Epidermal melanocyte (primary cell): Measurements from ENCODE around the gene TMEM41B.

ENCODE experiments used
- DNase-seq: peaks from one replicate; pipeline ENCODE4 v3.0.0; 2011; ENCODE audit warnings: low spot score; ENCODE audit not compliant: insufficient read length

TMEM41B gene

DNA sequence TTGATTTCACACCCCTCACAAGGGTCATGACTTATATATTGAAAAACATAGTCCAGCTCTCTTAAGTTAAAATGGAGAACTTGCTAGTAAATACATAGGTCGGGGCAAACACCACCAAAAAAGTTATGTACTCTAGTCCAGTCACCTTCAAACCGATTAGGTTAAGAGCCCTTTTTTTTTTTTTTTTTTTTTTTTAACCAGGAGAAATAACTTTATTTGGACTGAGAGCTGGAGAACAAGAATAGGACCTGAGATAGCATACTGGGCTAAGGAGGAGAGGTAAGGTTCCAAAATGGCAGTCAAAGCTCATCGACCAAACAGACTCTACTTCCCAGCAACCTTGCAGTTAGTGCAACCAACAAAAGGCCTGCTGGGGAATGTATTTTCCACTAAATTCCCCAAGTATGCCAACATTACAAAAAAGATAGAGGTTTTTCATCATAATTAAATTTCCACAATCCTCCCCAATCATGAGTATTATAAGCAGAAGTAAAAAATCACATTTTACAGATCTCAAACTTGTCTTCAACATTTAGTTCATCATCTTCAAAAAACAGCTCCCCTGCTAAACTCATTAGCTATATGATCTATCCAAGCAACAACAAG lies 3.8 kb downstream of the TMEM41B start:
- DNase-seq, result no peak

DNA sequence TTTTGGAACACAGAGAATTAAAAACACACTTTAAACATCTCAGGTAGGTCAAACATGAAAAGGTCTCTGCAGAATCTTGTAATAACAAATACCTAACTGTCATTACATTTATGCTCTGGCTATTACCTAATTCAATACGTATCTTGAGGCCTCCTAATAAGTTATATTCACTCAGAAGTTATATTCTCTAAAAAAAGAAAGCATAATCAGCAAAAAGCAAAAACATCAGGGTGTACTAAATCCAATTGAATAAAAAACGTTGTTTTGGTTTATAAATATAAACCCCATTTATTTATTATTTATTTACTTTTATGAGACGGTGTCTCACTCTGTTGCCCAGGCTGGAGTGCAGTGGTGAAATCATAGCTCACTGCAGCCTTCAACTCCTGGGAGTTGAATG lies 10.2 kb downstream of the TMEM41B start:
- no peak for DNase-seq

DNA sequence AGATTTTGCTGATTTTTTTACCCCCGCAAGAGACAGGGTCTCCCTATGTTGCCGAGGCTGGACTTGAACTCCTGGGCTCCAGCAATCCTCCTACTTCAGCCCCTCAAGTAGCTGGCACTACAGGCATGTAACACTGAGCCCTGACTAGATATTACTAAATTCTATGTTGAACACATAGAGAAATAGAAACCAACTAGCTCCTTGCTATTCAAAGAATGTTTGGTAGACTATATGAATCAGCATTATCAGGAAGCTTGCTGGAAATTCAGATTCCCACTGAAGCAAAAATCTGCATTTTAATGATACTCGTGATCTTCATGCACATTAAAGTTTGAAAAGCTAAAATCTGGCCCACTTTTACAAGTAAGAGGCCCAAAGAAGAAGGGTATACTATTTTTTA lies 11.9 kb downstream of the TMEM41B start:
- no peak for DNase-seq

DNA sequence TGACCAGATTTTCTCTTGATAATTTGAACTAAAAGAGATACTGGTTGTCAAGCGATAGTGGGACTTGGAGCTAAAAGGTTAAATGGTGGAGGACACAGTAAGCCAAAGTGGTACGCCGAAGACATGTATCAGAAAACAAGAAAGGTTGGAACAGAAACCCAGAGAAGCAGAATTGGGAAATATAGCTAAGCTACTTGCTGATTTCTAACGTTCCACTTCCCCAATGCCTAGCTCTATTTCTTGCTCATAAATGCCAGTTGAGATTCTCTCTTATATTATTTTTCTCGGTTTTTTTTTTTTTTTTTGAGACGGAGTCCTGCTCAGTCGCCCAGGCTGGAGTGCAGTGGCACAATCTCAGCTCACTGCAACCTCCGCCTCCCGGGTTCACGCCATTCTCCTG lies 12.7 kb downstream of the TMEM41B start:
- no peak for DNase-seq

- DNase-seq, result no peak
Measured at GRCh38 chr11:9293646-9294045, 20.7 kb downstream of the TMEM41B start.

- DNase-seq, result no peak
Measured at GRCh38 chr11:9285850-9286587, 28.4 kb downstream of the TMEM41B start.

GRCh38 chr11:9280655-9281301 lies 33.6 kb downstream of the TMEM41B start:
- no peak for DNase-seq

DNA sequence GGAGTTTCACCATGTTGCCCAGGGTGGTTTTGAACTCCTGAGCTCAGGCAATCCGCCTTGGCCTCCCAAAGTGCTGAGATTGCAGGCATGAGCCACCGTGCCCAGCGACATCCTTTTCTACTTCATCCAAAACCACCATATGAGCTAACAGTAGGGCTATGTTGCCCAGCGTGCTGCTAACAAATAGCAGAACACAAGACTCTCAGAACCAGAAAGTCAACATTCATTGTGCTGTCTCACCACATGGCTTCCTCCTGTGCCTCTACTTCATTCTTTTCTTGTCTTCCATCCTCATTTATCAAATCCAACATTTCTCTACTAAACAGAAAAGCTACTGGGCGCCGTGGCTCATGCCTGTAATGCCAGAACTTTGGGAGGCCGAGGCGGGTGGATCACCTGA lies 37.2 kb downstream of the TMEM41B start:
- DNase-seq, result no peak

DNA sequence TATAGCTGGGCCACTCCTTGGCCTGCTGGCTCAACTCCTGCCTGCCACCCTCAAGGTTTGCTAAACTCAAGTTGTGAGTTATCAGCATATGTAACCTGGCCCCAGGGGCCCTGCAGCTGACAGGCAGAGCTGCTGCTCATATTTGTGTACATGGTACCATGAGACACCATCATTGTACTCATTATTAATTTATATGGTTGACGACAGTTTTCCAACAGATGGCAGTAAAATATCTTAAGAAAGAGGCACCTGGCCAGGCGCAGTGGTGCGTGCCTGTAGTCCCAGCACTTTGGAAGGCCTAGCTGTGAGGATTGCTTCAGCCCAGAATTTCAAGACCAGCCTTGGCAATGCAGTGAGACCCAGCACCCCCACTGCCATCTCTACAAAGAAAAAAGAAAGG lies 37.8 kb downstream of the TMEM41B start:
- no peak for DNase-seq

DNA sequence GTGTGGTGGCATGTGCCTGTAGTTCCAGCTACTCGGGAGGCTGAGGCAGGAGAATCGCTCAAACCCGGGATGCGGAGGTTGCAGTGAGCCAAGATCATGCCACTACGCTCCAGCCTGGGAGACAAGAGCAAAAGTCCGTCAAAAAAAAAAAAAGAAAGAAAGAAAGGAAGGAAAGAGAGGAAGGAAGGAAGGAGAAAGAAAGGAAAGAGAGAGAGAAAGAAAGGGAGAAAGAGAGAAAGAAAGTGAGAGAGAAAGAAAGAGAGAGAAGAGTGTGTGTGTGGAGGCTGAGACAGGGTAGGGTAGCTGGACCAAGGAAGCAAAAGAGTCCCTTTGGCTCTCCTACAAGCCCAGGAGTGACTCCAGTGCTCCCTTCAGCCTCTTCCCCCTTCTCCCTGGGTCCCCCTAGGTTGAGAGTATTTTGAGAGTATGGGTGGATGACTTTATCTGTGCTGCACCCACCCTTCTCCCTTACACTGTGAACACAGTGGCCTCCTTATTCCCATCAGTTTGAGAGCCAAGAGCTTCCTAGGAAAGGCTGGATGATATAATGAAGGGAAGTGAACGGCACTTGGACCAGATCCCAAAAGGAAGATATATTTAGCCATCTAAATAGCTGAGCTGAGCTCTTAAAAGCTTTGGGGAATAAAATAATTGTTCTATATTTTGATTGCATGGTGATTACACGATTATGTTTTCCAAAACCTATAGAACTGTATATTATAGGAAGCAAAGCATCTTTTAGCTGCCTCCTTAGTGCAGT lies 39.7 kb downstream of the TMEM41B start:
- DNase-seq, result no peak

DNA sequence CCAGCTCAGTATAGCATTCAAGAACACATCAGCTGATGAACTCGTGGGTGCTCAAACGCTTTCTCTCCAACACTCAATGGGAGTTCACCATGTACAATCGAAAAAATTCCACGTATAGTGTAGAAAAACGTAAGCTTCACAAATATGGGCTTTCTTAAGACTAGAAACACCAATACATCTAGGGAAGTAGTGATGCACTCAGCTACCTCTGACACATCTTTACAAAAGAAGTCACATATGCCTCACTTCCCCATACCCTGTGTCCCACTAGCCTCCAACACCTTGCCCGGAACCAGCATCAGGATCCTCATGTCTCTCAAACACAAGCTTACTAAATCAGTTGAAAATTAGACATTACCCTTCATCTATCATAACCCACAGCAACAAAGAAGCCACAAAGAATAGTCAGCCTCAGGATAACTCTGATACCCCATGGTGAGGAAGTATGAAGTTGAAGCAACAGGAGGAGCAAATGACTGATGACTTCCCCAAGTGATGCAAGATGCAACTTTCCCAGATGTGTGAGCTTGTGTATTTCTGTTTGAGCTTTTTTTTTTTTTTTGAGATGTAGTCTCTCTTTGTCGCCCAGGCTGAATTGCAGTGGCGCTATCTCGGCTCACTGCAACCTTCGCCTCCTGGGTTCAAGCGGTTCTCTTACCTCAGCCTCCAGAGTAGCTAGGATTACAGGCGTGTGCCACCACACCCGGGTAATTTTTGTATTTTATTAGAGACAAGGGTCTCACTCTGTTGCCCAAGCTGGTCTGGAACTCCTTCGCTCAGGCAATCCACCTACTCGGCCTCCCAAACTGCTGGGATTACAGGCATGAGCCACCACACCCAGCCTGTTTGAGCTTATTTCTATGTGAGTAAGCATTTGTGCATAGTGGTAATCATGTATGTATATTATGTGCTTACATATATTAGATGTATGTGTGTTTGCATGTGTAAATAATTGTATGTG lies 40.7 kb downstream of the TMEM41B start:
- no peak for DNase-seq

GRCh38 chr11:9269492-9270013 lies 44.8 kb downstream of the TMEM41B start:
- no peak for DNase-seq

- DNase-seq, result no peak
Measured at GRCh38 chr11:9267680-9268079, 46.7 kb downstream of the TMEM41B start.

- no peak for DNase-seq
Measured at GRCh38 chr11:9266926-9267325, 47.5 kb downstream of the TMEM41B start.

GRCh38 chr11:9266132-9266736 lies 48.2 kb downstream of the TMEM41B start:
- DNase-seq, result no peak

DNA sequence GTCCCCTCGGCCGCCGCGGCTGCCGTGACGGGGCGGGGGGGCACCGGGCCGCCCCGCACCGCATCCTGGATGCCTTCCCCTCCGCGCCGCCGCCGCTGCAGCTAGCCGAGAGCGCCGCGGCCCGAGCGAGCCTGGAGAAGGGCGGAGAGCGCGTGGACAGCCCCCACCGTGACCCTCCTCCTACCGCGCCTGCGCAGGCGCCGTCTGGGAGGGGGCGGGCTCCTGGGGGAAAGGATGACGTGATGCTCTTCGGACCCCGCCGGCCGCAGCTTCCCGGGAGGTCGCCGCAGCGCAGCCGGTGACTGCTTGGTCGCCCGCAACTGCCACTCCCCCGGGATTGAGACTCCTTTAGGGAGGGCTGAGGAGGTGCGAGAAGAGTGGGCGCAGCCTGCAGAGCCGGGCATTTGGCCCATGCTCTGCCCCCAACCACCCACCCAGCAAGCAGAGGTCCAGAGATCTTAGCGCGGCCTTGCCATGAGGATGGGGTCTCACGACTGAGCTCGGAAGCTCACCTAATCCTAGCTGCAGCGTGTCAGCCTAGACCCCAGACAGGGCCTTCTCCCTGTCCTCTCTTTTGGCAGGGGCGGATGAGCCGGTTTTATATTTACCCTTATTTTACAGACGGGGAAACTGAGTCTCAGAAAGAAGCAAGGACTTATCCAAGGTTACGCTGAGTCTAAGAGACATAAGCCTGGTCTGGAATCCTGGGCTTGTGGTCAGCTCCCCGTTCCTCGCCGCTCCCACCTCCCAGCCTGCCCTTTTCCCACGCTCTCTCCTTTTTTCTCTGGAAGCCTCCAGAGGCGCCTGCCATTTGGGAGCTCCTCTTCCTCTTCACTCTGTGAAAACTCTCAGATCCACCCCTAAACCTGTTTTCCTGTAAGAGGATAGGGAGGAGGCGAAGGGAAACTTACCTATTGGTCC lies 48.9 kb downstream of the TMEM41B start, which contains the start of gene DENND5A:
Gene DENND5A, minus strand, starts transcription at position 140 of the 921 bp plus-strand sequence. CDS start 281 bp downstream, outside the sequence.
- peak; percentile 97 for DNase-seq

DNA sequence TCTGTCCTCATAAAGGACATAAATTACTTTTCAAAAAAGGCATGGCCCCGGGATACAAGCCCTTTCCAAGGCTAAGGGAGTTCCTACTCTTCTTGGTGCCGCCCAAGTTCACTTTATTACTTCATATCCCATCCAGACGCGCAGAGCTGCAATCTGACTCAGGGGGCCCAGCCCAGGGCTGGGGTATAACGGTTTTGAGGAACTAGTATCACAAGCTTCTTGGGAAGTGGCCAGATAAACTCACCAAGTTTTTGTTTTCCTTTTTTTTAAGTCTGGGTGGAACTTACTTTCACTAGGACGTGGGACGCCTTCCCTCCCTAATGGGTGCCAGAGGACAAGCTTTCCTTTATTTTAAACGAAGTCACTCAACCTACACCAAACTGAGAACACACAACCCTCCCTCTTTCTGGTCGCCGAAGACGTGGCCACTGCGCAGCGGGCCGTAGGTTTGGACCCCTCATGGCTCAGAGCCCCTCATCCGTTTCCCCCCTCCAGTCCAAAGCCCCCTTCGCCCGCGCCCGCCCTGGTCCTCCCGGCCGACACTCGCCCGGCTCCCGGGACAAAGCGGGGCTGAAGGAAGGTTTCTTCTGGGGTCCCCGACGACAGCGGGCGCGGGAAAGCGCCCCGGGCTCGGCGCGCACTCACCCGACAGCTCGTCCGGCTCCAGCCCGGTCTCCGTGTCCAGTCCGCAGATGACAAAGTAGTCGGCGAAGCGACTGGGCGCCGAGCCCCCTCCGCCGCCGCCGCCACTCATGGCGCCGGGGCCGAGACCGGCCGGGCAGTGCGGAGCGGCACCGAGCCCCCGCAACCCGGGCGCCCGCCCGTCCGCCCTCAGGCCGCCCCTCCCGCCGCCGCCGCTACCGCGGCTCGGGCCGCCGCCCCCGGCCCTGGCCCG lies 49.8 kb downstream of the TMEM41B start:
- no peak for DNase-seq

DNA sequence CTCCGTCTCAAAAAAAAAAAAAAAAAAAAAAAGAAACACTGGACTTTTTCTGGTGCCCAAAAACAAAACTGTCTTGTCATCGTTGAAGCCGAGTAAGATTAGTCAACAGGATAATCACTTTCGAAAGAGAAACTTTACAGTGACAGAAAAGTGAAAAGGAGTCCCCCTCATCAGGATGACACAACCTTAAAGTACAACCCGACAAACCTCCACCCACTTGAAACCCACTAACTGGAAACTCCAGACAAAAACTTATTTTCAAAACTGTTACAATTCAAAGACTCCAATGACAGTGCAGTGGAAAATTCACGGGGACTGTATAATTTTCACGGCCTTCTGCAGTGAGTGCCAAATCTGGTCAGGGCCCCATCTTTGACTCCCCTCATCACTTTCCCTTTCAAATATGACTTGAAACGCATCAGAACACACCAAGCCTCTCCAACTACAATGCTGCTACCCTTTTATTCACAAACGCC lies 50.5 kb downstream of the TMEM41B start:
- DNase-seq, result no peak
